Skeletal muscle tissue (tissue), 4 donors: ENCODE measurements around the gene ANKRD33B. TPM values are rescaled to one million over a fixed set of nuclear protein-coding genes. Genes with fewer than 3 reads are reported as not detected.
A peak's percentile ranks its signal among the peaks of the same experiment; 100 is the strongest.

ENCODE experiments used
- H3K27ac ChIP-seq: one replicate; pipeline ENCODE4 v1.7.0; 2013; ENCODE audit warnings: mild to moderate bottlenecking, low read depth, low read length, inconsistent platforms
- H3K27me3 ChIP-seq, 3 donors: one replicate each; pipeline ENCODE4 v1.7.0; 2013; ENCODE audit warnings: low read length in 3 of 3; ENCODE audit not compliant: control insufficient read depth in 3 of 3, insufficient read depth in 3 of 3
- H3K36me3 ChIP-seq, 3 donors: one replicate each; pipeline ENCODE4 v1.7.0; 2013; ENCODE audit warnings: low read length in 3 of 3; ENCODE audit not compliant: control insufficient read depth in 3 of 3, insufficient read depth in 3 of 3
- H3K4me1 ChIP-seq, 3 donors: one replicate each; pipeline ENCODE4 v1.7.0; 2013; ENCODE audit warnings: low read length in 3 of 3, mild to moderate bottlenecking in 3 of 3; ENCODE audit not compliant: control insufficient read depth in 3 of 3, insufficient read depth in 3 of 3
- H3K4me3 ChIP-seq, 3 donors: one replicate each; pipeline ENCODE4 v1.7.0; 2013; ENCODE audit warnings: low read length in 3 of 3
- H3K9ac ChIP-seq, 3 donors: one replicate each; pipeline ENCODE4 v1.7.0; 2013; ENCODE audit warnings: low read length in 3 of 3, mild to moderate bottlenecking in 3 of 3, moderate library complexity in 2 of 3, low read depth in 1 of 3
- H3K9me3 ChIP-seq, 3 donors: one replicate each; pipeline ENCODE4 v1.7.0; 2013; ENCODE audit warnings: low read length in 3 of 3; ENCODE audit not compliant: control insufficient read depth in 3 of 3
- total RNA-seq: library from RNA; depleted of rRNA; stranded (reverse); fragments of >200 nt; gene quantifications from one replicate; pipeline ENCODE4 v1.2.3, GENCODE V29; 2014
- donor health status: Osteomylitis.

The ANKRD33B gene
- total RNA-seq, 1 donor from 2014 or later = 2.6 TPM

- Histone ChIP-seq H3K9me3 (no peaks in the 10 kb centered on the region), H3K27me3 (no peaks in the 10 kb centered on the region), H3K4me3 (no peak overlapping the region), H3K27ac (no peak overlapping the region), H3K4me1 (peaks cover 9 to 28% (median 15%) of the 10 kb centered on the region in 3 donors), H3K9ac (no peak overlapping the region), H3K36me3 (no peaks in the 10 kb centered on the region)
Measured at GRCh38 chr5:10665799-10666198, 101.9 kb downstream of the ANKRD33B start.

GRCh38 chr5:10666531-10667299, 102.8 kb downstream of the ANKRD33B start:
- Histone ChIP-seq H3K27ac (no peak overlapping the region), H3K36me3 (no peaks in the 10 kb centered on the region), H3K4me3 (no peak overlapping the region), H3K27me3 (no peaks in the 10 kb centered on the region), H3K9me3 (no peaks in the 10 kb centered on the region), H3K4me1 (peaks cover 9 to 28% (median 15%) of the 10 kb centered on the region in 3 donors), H3K9ac (peak overlapping the region in 2 of 3 donors; percentile 16 to 33)

- H3K36me3 ChIP-seq = no peaks in the 10 kb centered on the region
- peaks cover 9 to 28% (median 15%) of the 10 kb centered on the region in 3 donors for H3K4me1 ChIP-seq
- peak overlapping the region; percentile 41 for H3K27ac ChIP-seq
- no peaks in the 10 kb centered on the region for H3K27me3 ChIP-seq
- no peak overlapping the region for H3K9ac ChIP-seq
- no peaks in the 10 kb centered on the region for H3K9me3 ChIP-seq
- H3K4me3 ChIP-seq = no peak overlapping the region
Measured at GRCh38 chr5:10667431-10668057, 103.7 kb downstream of the ANKRD33B start.

GRCh38 chr5:10668697-10669096, 104.8 kb downstream of the ANKRD33B start:
- no peaks in the 10 kb centered on the region for H3K9me3 ChIP-seq
- no peak overlapping the region for H3K4me3 ChIP-seq
- peaks cover 6 to 22% (median 14%) of the 10 kb centered on the region in 3 donors for H3K4me1 ChIP-seq
- no peaks in the 10 kb centered on the region for H3K36me3 ChIP-seq
- no peak overlapping the region for H3K9ac ChIP-seq
- H3K27ac ChIP-seq = no peak overlapping the region
- no peaks in the 10 kb centered on the region for H3K27me3 ChIP-seq

- H3K4me1 ChIP-seq = peaks cover 4 to 21% (median 12%) of the 10 kb centered on the region in 3 donors
- H3K4me3 ChIP-seq = no peak overlapping the region
- H3K27me3 ChIP-seq = peaks cover 0 to 6% (median 0%) of the 10 kb centered on the region in 3 donors
- H3K9me3 ChIP-seq = no peaks in the 10 kb centered on the region
- H3K27ac ChIP-seq = no peak overlapping the region
- no peaks in the 10 kb centered on the region for H3K36me3 ChIP-seq
- no peak overlapping the region for H3K9ac ChIP-seq
Measured at GRCh38 chr5:10669983-10670382, 106.1 kb downstream of the ANKRD33B start.

GRCh38 chr5:10671041-10672008, 107.5 kb downstream of the ANKRD33B start:
- Histone ChIP-seq H3K27ac (no peak overlapping the region), H3K9ac (no peak overlapping the region), H3K9me3 (no peaks in the 10 kb centered on the region), H3K36me3 (no peaks in the 10 kb centered on the region), H3K27me3 (peaks cover 0 to 6% (median 0%) of the 10 kb centered on the region in 3 donors), H3K4me1 (peaks cover 4 to 14% (median 12%) of the 10 kb centered on the region in 3 donors), H3K4me3 (no peak overlapping the region)

GRCh38 chr5:10672146-10673016, 108.5 kb downstream of the ANKRD33B start:
- H3K9ac ChIP-seq = no peak overlapping the region
- H3K27me3 ChIP-seq = peaks cover 0 to 6% (median 0%) of the 10 kb centered on the region in 3 donors
- peaks cover 0 to 4% (median 1%) of the 10 kb centered on the region in 3 donors for H3K4me1 ChIP-seq
- H3K4me3 ChIP-seq = no peak overlapping the region
- no peaks in the 10 kb centered on the region for H3K36me3 ChIP-seq
- no peaks in the 10 kb centered on the region for H3K9me3 ChIP-seq
- no peak overlapping the region for H3K27ac ChIP-seq

- Histone ChIP-seq H3K36me3 (peaks cover 0 to 3% (median 0%) of the 10 kb centered on the region in 3 donors), H3K9ac (peak overlapping the region in 1 of 3 donors; percentile 33)
Measured at GRCh38 chr5:10673017-10673389, 109.1 kb downstream of the ANKRD33B start.

GRCh38 chr5:10673407-10673806, 109.5 kb downstream of the ANKRD33B start:
- Histone ChIP-seq H3K9me3 (no peaks in the 10 kb centered on the region), H3K9ac (peak overlapping the region in 1 of 3 donors; percentile 33), H3K4me3 (no peak overlapping the region), H3K27me3 (peaks cover 0 to 6% (median 0%) of the 10 kb centered on the region in 3 donors), H3K4me1 (no peaks in the 10 kb centered on the region), H3K36me3 (peaks cover 0 to 3% (median under 1%) of the 10 kb centered on the region in 3 donors), H3K27ac (no peak overlapping the region)

More at GRCh38 chr5:10673017-10673389, 109.1 kb downstream of the ANKRD33B start:
- Histone ChIP-seq H3K4me3 (no peak overlapping the region), H3K27ac (no peak overlapping the region), H3K9me3 (no peaks in the 10 kb centered on the region), H3K4me1 (no peaks in the 10 kb centered on the region), H3K27me3 (peaks cover 0 to 6% (median 0%) of the 10 kb centered on the region in 3 donors)
